Measurements from ENCODE around the gene FFAR1.
"Not testable (repeated sequence)": the region's sequence is repeated elsewhere in the genome, so short reads cannot be mapped to it uniquely, and the experiment has no call there.

The FFAR1 gene

DNA sequence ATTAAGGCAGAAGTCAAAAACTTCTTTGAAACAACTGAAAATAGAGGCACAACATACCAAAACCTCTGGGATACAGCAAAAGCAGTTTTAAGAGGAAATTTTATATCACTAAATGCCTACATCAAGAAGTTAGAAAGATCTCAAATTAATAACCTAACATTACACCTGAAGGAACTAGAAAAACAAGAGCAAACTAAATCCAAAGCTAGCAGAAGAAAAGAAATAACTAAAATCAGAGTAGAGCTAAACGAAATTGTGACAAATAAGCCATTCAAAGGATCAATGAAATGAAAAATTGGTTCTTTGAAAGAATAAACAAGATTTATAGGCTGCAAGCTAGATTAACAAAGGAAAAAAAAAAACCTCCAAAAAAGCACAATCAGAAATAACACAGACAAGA is 20.7 kb downstream of the FFAR1 start:
- Histone ChIP-seq H3K36me3 (no peaks in the 10 kb centered on the region), H3K4me1 (ENCODE audit: control insufficient read depth in 1 of 2, insufficient read depth in 1 of 2, low read depth in 1 of 2, low read length in 1 of 2) (no peaks in the 10 kb centered on the region), H3K9me3 (no peaks in the 10 kb centered on the region), H3K27ac (no peak overlapping the region), H3K4me3 (ENCODE audit: low read depth in 1 of 2, low read length in 1 of 2) (no peak overlapping the region), H3K27me3 (peaks cover 9% of the 10 kb centered on the region)
- TF ChIP-seq, protein P1, sequence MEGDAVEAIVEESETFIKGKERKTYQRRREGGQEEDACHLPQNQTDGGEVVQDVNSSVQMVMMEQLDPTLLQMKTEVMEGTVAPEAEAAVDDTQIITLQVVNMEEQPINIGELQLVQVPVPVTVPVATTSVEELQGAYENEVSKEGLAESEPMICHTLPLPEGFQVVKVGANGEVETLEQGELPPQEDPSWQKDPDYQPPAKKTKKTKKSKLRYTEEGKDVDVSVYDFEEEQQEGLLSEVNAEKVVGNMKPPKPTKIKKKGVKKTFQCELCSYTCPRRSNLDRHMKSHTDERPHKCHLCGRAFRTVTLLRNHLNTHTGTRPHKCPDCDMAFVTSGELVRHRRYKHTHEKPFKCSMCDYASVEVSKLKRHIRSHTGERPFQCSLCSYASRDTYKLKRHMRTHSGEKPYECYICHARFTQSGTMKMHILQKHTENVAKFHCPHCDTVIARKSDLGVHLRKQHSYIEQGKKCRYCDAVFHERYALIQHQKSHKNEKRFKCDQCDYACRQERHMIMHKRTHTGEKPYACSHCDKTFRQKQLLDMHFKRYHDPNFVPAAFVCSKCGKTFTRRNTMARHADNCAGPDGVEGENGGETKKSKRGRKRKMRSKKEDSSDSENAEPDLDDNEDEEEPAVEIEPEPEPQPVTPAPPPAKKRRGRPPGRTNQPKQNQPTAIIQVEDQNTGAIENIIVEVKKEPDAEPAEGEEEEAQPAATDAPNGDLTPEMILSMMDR (IDR thresholded peaks at IDR 0.05): no peak

DNA sequence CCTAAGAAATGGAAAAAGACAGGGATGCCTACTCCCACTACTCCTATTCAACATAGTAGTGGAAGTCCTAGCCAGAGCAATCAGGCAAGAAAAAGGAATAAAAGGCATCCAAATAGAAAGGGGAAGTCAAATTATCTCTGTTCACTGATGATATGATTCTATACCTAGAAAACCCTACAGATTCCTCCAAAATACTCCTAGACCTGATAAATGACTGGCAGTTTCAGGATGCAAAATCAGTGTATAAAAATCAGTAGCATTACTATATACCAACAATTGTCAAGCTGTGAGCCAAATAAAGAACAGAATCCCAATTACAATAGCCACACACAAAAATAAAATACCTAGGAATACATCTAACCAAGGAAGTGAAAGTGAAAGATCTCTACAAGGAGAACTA is 21.8 kb downstream of the FFAR1 start:
- Histone ChIP-seq H3K36me3 (no peaks in the 10 kb centered on the region), H3K27me3 (peaks cover 12% of the 10 kb centered on the region), H3K4me1 (ENCODE audit: control insufficient read depth in 1 of 2, insufficient read depth in 1 of 2, low read depth in 1 of 2, low read length in 1 of 2) (peaks cover 0 to 4% of the 10 kb centered on the region in 2 experiments), H3K4me3 (ENCODE audit: low read depth in 1 of 2, low read length in 1 of 2) (no peak overlapping the region), H3K9me3 (no peaks in the 10 kb centered on the region), H3K27ac (no peak overlapping the region)
- TF ChIP-seq, protein P1 (IDR thresholded peaks at IDR 0.05): no peak

DNA sequence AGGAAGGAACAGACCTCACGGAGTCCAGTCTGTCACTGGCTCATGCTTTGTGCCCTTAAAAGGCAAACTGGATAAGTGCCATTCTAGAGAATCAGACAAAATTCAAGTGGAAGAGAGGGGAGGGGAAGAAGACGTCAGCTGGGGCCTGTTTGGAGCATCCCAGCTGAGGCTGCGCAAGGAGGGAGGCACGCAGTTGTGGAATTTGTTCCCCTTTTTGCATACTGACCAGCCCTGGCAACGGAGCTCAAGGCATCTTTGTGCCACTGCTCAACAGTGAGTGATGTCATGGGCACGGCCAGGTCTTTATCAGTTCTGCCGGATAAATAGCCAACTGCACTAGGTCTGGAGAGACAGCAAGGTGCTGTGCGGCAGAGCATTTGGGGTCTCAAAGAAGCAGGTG is 23.0 kb downstream of the FFAR1 start, which contains the start of gene GPR42:
GPR42 (plus strand) TSS at position 347 of the 400 bp plus-strand sequence. CDS start 292 bp downstream, outside the sequence.
- peaks cover 8% of the 10 kb centered on the region for H3K27me3 ChIP-seq
- no peaks in the 10 kb centered on the region for H3K36me3 ChIP-seq
- H3K27ac ChIP-seq: no peak within 1 kb of the TSS
- H3K4me1 ChIP-seq (ENCODE audit: control insufficient read depth in 1 of 2, insufficient read depth in 1 of 2, low read depth in 1 of 2, low read length in 1 of 2): peaks cover 0 to 6% of the 10 kb centered on the region in 2 experiments
- no peak within 1 kb of the TSS for H3K4me3 ChIP-seq (ENCODE audit: low read depth in 1 of 2, low read length in 1 of 2)
- H3K9me3 ChIP-seq: no peaks in the 10 kb centered on the region
- TF ChIP-seq, protein P1 (IDR thresholded peaks at IDR 0.05): no peak

DNA sequence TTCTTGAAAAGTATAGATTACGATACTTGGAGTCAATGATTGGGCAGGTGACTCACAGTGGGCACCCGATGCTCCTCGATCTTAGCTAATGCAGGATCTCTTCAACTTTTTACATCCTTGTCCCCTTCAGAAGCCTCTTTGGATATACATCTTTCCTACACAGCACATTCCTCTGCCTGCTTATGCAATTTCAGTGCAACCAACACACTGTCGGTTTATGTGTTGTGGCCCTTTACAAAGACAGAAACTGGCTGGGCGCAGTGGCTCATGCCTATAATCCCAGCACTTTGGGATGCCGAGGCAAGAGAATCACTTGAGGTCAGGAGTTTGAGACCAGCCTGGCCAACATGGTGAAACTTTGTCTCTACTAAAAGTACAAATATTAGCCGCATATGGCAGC is 25.8 kb downstream of the FFAR1 start:
- H3K27ac ChIP-seq: no peak overlapping the region
- no peaks in the 10 kb centered on the region for H3K9me3 ChIP-seq
- no peaks in the 10 kb centered on the region for H3K36me3 ChIP-seq
- H3K27me3 ChIP-seq: peaks cover 13% of the 10 kb centered on the region
- TF ChIP-seq, protein P1 (IDR thresholded peaks at IDR 0.05): no peak
- H3K4me3 ChIP-seq (ENCODE audit: low read depth in 1 of 2, low read length in 1 of 2): no peak overlapping the region
- H3K4me1 ChIP-seq (ENCODE audit: control insufficient read depth in 1 of 2, insufficient read depth in 1 of 2, low read depth in 1 of 2, low read length in 1 of 2): peaks cover 0 to 18% of the 10 kb centered on the region in 2 experiments

DNA sequence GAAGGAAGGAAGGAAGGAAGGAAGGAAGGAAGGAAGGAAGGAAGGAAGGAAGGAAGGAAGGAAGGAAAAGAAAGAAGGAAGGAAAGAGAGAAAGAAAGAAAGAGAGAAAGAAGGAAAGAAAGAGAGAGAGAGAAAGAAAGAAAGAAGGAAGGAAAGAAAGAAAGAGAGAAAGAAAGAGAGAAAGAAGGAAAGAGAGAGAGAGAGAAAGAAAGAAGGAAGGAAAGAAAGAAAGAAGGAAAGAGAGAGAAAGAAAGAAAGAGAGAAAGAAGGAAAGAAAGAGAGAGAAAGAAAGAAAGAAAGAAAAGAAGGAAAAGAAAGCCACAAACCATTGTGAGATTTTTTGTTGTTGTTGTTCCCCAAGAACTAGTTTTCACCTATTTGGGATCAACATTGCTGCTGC is 26.3 kb downstream of the FFAR1 start:
- peaks cover 0 to 18% of the 10 kb centered on the region in 2 experiments for H3K4me1 ChIP-seq (ENCODE audit: control insufficient read depth in 1 of 2, insufficient read depth in 1 of 2, low read depth in 1 of 2, low read length in 1 of 2)
- H3K9me3 ChIP-seq, H3K27ac ChIP-seq: not testable (repeated sequence)

DNA sequence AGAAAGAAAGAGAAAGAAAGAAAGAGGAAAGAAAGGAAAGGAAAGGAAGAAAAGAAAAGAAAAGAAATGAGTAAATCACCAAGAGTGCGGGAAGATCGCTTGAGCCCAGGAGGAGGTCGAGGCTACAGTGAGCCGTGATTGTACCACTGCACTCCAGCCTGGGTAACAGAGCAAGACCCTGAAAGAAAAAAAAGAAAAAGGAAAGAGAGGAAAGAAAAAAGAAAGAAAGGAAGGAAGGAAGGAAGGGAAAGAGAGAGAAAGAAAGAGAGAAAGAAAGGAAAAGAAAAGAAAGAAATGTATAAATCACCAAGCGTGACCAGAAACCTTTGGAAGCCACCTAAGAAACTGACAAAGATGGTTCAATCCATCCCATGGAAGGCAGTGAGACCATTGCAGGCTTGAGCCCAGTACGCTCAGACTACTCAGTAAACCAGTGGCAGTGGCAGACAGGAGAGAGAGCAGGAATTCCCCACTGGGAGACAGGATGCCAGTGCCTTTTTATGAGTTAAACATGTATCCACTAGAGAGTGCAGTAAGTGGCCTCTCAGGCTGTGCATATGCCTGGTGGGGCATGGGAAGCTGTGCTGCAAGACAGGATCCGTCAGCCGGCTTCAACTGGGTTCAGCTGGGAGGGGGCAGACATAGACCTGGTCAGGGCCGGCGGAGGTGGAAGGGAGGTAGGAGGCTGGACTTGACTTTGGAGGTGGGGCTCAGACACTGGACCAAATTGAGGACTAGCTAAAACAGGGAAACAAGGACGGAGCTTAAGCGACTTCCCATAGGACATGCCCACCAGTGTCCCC is 28.0 kb downstream of the FFAR1 start:
- H3K27me3 ChIP-seq: peaks cover 21% of the 10 kb centered on the region
- no peaks in the 10 kb centered on the region for H3K36me3 ChIP-seq
- H3K9me3 ChIP-seq: no peaks in the 10 kb centered on the region
- H3K27ac ChIP-seq: no peak overlapping the region
- no peak overlapping the region for H3K4me3 ChIP-seq (ENCODE audit: low read depth in 1 of 2, low read length in 1 of 2)
- peaks cover 0 to 18% of the 10 kb centered on the region in 2 experiments for H3K4me1 ChIP-seq (ENCODE audit: control insufficient read depth in 1 of 2, insufficient read depth in 1 of 2, low read depth in 1 of 2, low read length in 1 of 2)
- TF ChIP-seq, protein P1 (IDR thresholded peaks at IDR 0.05): no peak

More for the DNA sequence above, 26.3 kb downstream of the FFAR1 start:
- H3K36me3 ChIP-seq; H3K4me3 ChIP-seq (ENCODE audit: low read depth in 1 of 2, low read length in 1 of 2): not testable (repeated sequence)
- peaks cover 13% of the 10 kb centered on the region for H3K27me3 ChIP-seq

Measured in neutrophil (primary cell).